Breast epithelium (tissue), 3 donors: ENCODE data around the gene KLK4.

Source experiments
- CTCF ChIP-seq, 3 donors: fragments of 450-650 bp; IDR thresholded peaks; one replicate each; pipeline ENCODE4 v1.5.1; 2016 to 2017; ENCODE audit warnings: antibody characterized with exemption in 3 of 3, mild to moderate bottlenecking in 3 of 3, moderate library complexity in 3 of 3
- POLR2A ChIP-seq: fragments of 450-650 bp; IDR thresholded peaks from one replicate; pipeline ENCODE4 v1.6.1; 2016; ENCODE audit warnings: antibody characterized with exemption, mild to moderate bottlenecking, moderate library complexity

- TF ChIP-seq CTCF (IDR thresholded peaks at IDR 0.05) (no peak), POLR2A (no peak)
Observed at GRCh38 chr19:50931023-50931422, 19.8 kb upstream of the KLK4 start.
